Adrenal gland (tissue), 12 donors: ENCODE results near the gene GCH1. TPM values are rescaled to one million over a fixed set of nuclear protein-coding genes. Genes with fewer than 3 reads are reported as not detected.
A peak's percentile ranks its signal among the peaks of the same experiment; 100 is the strongest.

Experiments
- DNase-seq, 7 donors: peaks; one replicate each; pipeline ENCODE4 v3.0.0-alpha.2; 2019 to 2020
- H3K27ac ChIP-seq, 5 donors: fragments of 200-600 bp; sonication (generic) in 4 of 5; 1 replicate in 3 of 5; 2 replicates in 2 of 5; pipeline versions ENCODE4 v1.5.1 to v1.8.0; 2016 to 2020; ENCODE audit warnings: mild to moderate bottlenecking in 1 of 5
- H3K27me3 ChIP-seq: fragments of 200-600 bp; 2 replicates; pipeline ENCODE4 v1.8.0; 2021
- H3K36me3 ChIP-seq, 2 donors: fragments of 200-600 bp; replicated peaks in 1 of 2; 1 replicate in 1 of 2; 2 replicates in 1 of 2; pipeline versions ENCODE4 v1.5.1 to v1.8.0; 2018 to 2022
- H3K4me1 ChIP-seq, 2 donors: fragments of 200-600 bp; replicated peaks in 1 of 2; 1 replicate in 1 of 2; 2 replicates in 1 of 2; pipeline versions ENCODE4 v1.5.1 to v1.8.0; 2018 to 2021
- H3K4me3 ChIP-seq, 4 donors: fragments of 200-600 bp; sonication (generic) in 3 of 4; one replicate each; pipeline ENCODE4 v1.5.1; 2016 to 2018
- H3K9me3 ChIP-seq, 3 donors: fragments of 200-600 bp; sonication (generic) in 1 of 3; replicated peaks in 1 of 3; 1 replicate in 2 of 3; 2 replicates in 1 of 3; pipeline versions ENCODE4 v1.5.1 to v1.8.0; 2016 to 2021
- POLR2A ChIP-seq, 2 donors: fragments of 450-650 bp; IDR thresholded peaks; one replicate each; pipeline ENCODE4 v1.6.1; 2017; ENCODE audit warnings: antibody characterized with exemption in 2 of 2, mild to moderate bottlenecking in 2 of 2, moderate library complexity in 1 of 2
- WGBS, 4 donors: extraction: QIAGEN DNeasy Blood & Tissue Kit in 2 of 4; methylation state at CpG; one replicate each; pipeline versions ENCODE4 v1.1.5 to v1.1.7; 2013 to 2017; 5-methylcytosine and 5-hydroxymethylcytosine counted together
- intact Hi-C, 2 donors: fragments of 100-400 bp; cut with DNase I; formaldehyde crosslinking; loops; one replicate each; pipeline versions ENCODE4 v1.14.1 to v1.15.0; 2022 to 2023
- polyA plus RNA-seq, 3 donors: library from polyadenylated mRNA; stranded (reverse); fragments of 200-250 nt in 2 of 3; fragments of 350-450 nt in 1 of 3; fragmentation: Illumina TruSeq in 1 of 3; extraction: RNeasy Lipid Tissue Mini Kit (QIAGEN cat#74804) in 1 of 3; gene quantifications; one replicate each; pipeline ENCODE4 v1.2.3, GENCODE V29; 2013 to 2014
- total RNA-seq, 9 donors: library from RNA; depleted of rRNA in 4 of 9; stranded (reverse); fragments of >200 nt in 4 of 9; fragments of 120-200 nt in 1 of 9; fragmentation: NEBNext Ultra II Directional in 1 of 9; extraction: Animal tissue kit (Norgen Biotek cat#: 25700) in 1 of 9; gene quantifications; one replicate each; pipeline versions ENCODE4 v1.1.0 to v1.2.4, GENCODE V29; 2013 to 2023
- TF ChIP-seq, protein P1 (sequence below), 6 experiments: fragments of 450-650 bp in 4 of 6; fragments of 200-600 bp in 2 of 6; sonication (generic) in 1 of 6; IDR thresholded peaks; 1 replicate in 5 of 6; 2 replicates in 1 of 6; pipeline versions ENCODE4 v1.5.1 to v1.8.0; 2016 to 2021; ENCODE audit warnings: antibody characterized with exemption in 6 of 6, mild to moderate bottlenecking in 2 of 6, moderate library complexity in 1 of 6
- donor health status: healthy with polysubstance abuse.
- donor health status: Bipolar disorder and iron deficiency.
- donor health status: DM: yes; HTN: yes; CAD: no.
- donor health status: DM: no; HTN: no; CAD: no.
- donor health status: DM: no; HTN: no; CAD: no.
- donor health status: DM: yes; HTN: yes; CAD: no.

The GCH1 gene
- total and polyA plus RNA-seq, 12 donors: 2.8 to 29.8 (median 10.3) TPM

DNA sequence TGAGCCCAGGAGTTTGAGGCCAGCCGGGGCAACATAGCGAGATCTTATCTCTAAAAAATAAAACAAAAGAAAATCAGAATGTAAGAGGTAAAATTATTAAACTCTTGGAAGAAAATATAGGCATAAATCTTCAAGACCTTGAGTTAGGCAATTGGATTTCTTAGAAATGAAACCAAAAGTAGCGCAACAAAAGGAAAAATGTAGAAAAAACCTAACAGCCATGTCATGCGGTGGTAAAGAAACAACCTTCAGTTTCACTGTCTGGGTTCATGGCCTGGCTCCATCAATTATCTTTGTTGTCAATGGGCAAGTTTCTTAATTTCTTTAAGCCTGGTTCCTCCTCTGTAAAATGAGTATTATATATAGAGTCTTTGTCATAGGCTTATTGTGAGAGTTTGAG is 5.6 kb upstream of the GCH1 start:
- no peak for DNase-seq
- WGBS, 4 donors: 41 to 54% (median 48%) methylated on average over 4 of the region's 4 CpGs
- Histone ChIP-seq H3K4me1 (peaks cover 0 to 11% of the 10 kb centered on the region in 2 donors), H3K4me3 (peak overlapping the region in 1 of 4 donors; percentile 13), H3K27ac (no peak overlapping the region), H3K9me3 (no peaks in the 10 kb centered on the region), H3K36me3 (no peaks in the 10 kb centered on the region), H3K27me3 (no peaks in the 10 kb centered on the region)
- intact Hi-C loops: no loop called here
- TF ChIP-seq, protein P1, sequence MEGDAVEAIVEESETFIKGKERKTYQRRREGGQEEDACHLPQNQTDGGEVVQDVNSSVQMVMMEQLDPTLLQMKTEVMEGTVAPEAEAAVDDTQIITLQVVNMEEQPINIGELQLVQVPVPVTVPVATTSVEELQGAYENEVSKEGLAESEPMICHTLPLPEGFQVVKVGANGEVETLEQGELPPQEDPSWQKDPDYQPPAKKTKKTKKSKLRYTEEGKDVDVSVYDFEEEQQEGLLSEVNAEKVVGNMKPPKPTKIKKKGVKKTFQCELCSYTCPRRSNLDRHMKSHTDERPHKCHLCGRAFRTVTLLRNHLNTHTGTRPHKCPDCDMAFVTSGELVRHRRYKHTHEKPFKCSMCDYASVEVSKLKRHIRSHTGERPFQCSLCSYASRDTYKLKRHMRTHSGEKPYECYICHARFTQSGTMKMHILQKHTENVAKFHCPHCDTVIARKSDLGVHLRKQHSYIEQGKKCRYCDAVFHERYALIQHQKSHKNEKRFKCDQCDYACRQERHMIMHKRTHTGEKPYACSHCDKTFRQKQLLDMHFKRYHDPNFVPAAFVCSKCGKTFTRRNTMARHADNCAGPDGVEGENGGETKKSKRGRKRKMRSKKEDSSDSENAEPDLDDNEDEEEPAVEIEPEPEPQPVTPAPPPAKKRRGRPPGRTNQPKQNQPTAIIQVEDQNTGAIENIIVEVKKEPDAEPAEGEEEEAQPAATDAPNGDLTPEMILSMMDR (IDR thresholded peaks at IDR 0.05): no peak
- TF ChIP-seq POLR2A (IDR thresholded peaks at IDR 0.05): no peak

GRCh38 chr14:54906075-54906474 is 3.4 kb upstream of the GCH1 start:
- no peak for DNase-seq
- TF ChIP-seq POLR2A (IDR thresholded peaks at IDR 0.05): no peak
- TF ChIP-seq, protein P1 (IDR thresholded peaks at IDR 0.05): no peak

DNA sequence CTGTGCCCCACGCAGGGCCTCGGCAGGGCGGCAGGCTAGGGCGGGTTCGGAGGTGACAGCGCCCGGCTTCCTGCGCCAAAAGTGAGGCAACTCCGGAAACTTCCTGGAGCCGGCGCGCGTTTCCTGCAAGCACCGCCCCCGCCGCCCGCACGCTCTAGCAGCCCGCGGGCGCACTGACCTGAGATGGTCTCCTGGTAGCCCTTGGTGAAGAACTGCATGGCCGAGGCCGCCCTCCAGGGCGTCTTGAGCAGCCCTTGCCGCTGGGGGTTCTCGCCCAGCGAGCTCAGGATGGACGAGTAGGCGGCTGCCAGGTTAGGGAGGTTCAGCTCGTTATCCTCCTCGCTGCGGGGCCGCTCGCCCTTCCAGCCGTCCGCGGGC is 494 bp downstream of the GCH1 start:
- H3K4me3 ChIP-seq: peak overlapping the region; percentile 40 to 92 (median 63)
- H3K27ac ChIP-seq: peak overlapping the region in 4 of 5 donors; percentile 36 to 83 (median 68)
- TF ChIP-seq POLR2A (IDR thresholded peaks at IDR 0.05): no peak
- TF ChIP-seq, protein P1 (IDR thresholded peaks at IDR 0.05): no peak
- no peaks in the 10 kb centered on the region for H3K36me3 ChIP-seq
- 0 to 1% (median 1%) methylated on average over 31 to 37 of the region's 37 CpGs; no CpG with 5 or more reads in 1 of the 4 donors for WGBS, 4 donors
- intact Hi-C loops: no loop called here
- no peaks in the 10 kb centered on the region for H3K27me3 ChIP-seq
- H3K4me1 ChIP-seq: peaks cover 0 to 14% of the 10 kb centered on the region in 2 donors
- no peaks in the 10 kb centered on the region for H3K9me3 ChIP-seq
- DNase-seq: peak; percentile 51 to 82 (median 69)

More at GRCh38 chr14:54906075-54906474, 3.4 kb upstream of the GCH1 start:
- no peak overlapping the region for H3K27ac ChIP-seq
- H3K4me1 ChIP-seq: peaks cover 0 to 20% of the 10 kb centered on the region in 2 donors
- intact Hi-C loops: no loop called here
- no peak overlapping the region for H3K4me3 ChIP-seq
- no peaks in the 10 kb centered on the region for H3K27me3 ChIP-seq
- no peaks in the 10 kb centered on the region for H3K36me3 ChIP-seq
- H3K9me3 ChIP-seq: no peaks in the 10 kb centered on the region

- TF ChIP-seq, protein P1 (IDR thresholded peaks at IDR 0.05): no peak
- TF ChIP-seq POLR2A (IDR thresholded peaks at IDR 0.05): peak in 1 of 2 donors; percentile 13
- WGBS, 4 donors: 2 to 7% (median 3%) methylated on average over 16 to 42 of the region's 42 CpGs
- peak overlapping the region in 2 of 5 donors; percentile 82 to 83 for H3K27ac ChIP-seq
- H3K4me1 ChIP-seq: peaks cover 0 to 14% of the 10 kb centered on the region in 2 donors
- peak in 4 of 7 donors; percentile 25 to 32 (median 28) for DNase-seq
- H3K36me3 ChIP-seq: no peaks in the 10 kb centered on the region
- H3K9me3 ChIP-seq: no peaks in the 10 kb centered on the region
- intact Hi-C loops: no loop called here
- peak overlapping the region; percentile 37 to 92 (median 63) for H3K4me3 ChIP-seq
- H3K27me3 ChIP-seq: no peaks in the 10 kb centered on the region
Observed at GRCh38 chr14:54901380-54902142, 1.1 kb downstream of the GCH1 start.
